ENCODE measurements around the gene LRCH3.

DNA sequence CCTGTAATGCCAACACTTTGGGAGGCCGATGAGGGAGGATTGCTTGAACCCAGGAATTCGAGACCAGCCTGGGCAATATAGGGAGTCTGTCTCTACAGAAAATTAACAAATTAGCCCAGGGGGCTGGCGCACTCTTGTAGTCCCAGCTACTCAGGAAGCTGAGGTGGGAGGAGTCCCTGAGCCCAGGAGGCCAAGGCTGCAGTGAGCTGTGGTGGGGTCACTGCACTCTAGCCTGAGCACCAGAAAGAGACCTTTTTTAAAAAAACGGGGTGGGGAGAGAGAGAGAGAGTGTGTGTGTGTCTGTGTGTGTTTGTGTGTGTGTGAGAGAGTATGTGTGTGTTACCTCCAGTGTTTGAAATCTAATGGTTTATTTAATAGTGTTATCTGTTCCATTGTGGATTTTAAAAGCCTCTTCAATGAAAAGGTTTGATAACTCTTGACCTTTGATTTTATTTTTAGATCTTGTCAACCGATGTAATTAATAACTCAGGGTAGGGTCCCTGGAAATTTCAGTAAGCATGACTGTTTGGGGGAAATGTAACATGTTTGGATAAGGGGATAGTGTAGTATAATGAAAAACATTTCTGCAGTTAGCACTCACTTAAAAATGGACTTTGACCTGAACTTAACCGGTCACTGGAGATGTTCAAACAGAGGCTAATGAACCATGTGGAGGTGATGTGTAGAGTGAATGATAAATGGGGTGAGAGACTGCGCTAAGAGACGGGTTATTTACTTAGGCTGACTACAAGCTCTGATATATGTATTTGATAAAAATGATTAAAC lies 29.7 kb downstream of the LRCH3 start:
- TF ChIP-seq CTCF (IDR thresholded peaks at IDR 0.05; ENCODE audit: low read length): no peak
- no peak for TF ChIP-seq EZH2phosphoT487 (IDR thresholded peaks at IDR 0.05; ENCODE audit: low read length)
